ENCODE data around the gene SRPRB.

SRPRB gene

DNA sequence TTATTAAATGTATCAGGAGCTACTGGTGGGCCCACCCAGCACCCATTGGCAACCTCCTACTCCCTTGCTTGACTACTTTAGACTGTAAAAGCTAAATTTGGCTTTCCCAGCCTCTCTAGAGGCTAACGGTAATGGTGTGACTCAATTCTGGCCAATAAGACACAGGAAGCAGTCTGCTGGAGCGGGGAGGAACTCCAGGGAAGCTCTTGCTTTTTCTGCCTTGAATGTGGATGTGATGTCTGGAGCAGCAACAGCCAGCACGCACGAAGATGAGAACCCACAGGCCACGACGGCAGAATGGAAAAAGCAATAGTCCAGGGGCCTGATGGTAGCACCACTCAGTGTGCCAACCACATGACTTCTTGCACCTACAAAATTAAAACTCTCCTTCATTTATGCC lies 50.2 kb downstream of the SRPRB start:
- Histone ChIP-seq H3K4me1 (ENCODE audit: control insufficient read depth, insufficient read depth, low read length) (no peaks in the 10 kb centered on the region), H3K4me3 (ENCODE audit: low read length) (no peak overlapping the region), H3K9me3 (ENCODE audit: control insufficient read depth, low read length) (no peaks in the 10 kb centered on the region), H3K9ac (ENCODE audit: low read length) (no peak overlapping the region), H3K27me3 (ENCODE audit: control insufficient read depth, insufficient read depth, low read length) (no peaks in the 10 kb centered on the region), H3K36me3 (ENCODE audit: control insufficient read depth, insufficient read depth, low read length) (no peaks in the 10 kb centered on the region)

DNA sequence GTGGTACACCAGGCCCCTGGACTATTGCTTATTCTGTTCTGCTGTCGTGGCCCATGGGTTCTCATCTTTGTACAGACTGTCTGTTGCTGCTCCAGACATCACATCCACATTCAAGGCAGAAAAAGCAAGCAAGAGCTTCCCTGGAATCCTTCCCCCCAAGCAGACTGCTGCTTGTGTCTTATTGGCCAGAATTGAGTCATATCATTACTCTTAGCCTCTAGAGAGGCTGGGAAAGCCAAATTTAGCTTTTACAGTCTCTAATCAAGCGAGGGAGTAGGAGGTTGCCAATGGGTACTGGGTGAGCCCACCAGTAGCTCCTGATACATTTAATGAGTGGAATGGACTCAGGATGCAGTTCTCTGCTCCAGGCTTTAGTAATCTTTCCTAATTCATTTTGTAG lies 50.7 kb downstream of the SRPRB start:
- no peaks in the 10 kb centered on the region for H3K4me1 ChIP-seq (ENCODE audit: control insufficient read depth, insufficient read depth, low read length)
- H3K9me3 ChIP-seq (ENCODE audit: control insufficient read depth, low read length) = no peaks in the 10 kb centered on the region
- no peak overlapping the region for H3K4me3 ChIP-seq (ENCODE audit: low read length)
- no peaks in the 10 kb centered on the region for H3K27me3 ChIP-seq (ENCODE audit: control insufficient read depth, insufficient read depth, low read length)
- H3K9ac ChIP-seq (ENCODE audit: low read length) = no peak overlapping the region
- H3K36me3 ChIP-seq (ENCODE audit: control insufficient read depth, insufficient read depth, low read length) = no peaks in the 10 kb centered on the region

- no peaks in the 10 kb centered on the region for H3K4me1 ChIP-seq (ENCODE audit: control insufficient read depth, insufficient read depth, low read length)
- no peak overlapping the region for H3K4me3 ChIP-seq (ENCODE audit: low read length)
- no peaks in the 10 kb centered on the region for H3K9me3 ChIP-seq (ENCODE audit: control insufficient read depth, low read length)
- no peak overlapping the region for H3K9ac ChIP-seq (ENCODE audit: low read length)
- H3K36me3 ChIP-seq (ENCODE audit: control insufficient read depth, insufficient read depth, low read length) = no peaks in the 10 kb centered on the region
- H3K27me3 ChIP-seq (ENCODE audit: control insufficient read depth, insufficient read depth, low read length) = no peaks in the 10 kb centered on the region
Measured at GRCh38 chr3:133857767-133858166, 52.2 kb downstream of the SRPRB start.

DNA sequence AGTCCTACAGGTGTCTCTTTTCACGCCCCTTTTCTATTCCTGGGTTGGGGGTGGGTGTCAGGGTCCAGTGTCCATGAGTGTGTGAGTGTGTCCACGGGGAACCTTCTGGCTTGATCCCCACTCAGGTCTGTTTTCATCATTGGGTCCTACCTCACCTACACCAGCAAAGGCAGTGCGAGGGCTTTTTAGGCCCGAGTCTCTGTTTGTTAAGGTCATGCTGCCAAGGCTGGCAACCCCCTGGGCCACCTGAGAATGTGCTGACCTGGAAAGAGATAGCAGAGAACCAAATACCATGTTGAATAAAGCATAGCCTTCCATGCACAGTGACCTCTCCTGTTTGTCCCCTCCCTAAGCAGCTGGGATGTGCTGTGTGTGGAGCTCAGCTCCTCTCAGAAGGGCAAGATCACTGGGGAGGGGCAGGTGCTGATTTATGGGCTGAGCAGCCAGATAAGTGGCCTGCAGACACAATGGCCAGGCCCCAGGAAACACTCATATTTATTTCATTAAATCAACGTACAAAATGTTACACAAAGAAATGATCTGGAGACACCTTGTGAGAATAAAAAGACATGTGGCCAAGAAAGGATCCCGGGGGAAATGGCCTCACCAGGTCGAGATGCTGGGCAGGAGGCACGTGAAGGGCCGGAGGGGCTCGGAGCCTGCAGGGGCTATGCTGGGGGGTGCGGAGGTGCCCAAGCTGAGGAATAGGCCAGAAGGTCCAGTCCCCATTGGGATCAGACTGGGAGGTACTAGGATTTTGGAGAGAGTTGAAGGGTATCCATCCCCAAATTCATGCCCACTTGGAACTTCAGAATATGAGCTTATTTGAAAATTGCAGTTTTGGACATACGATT lies 54.0 kb downstream of the SRPRB start:
- H3K9ac ChIP-seq (ENCODE audit: low read length) = no peak overlapping the region
- H3K36me3 ChIP-seq (ENCODE audit: control insufficient read depth, insufficient read depth, low read length) = no peaks in the 10 kb centered on the region
- H3K4me1 ChIP-seq (ENCODE audit: control insufficient read depth, insufficient read depth, low read length) = no peaks in the 10 kb centered on the region
- no peaks in the 10 kb centered on the region for H3K9me3 ChIP-seq (ENCODE audit: control insufficient read depth, low read length)
- H3K27me3 ChIP-seq (ENCODE audit: control insufficient read depth, insufficient read depth, low read length) = no peaks in the 10 kb centered on the region
- no peak overlapping the region for H3K4me3 ChIP-seq (ENCODE audit: low read length)

DNA sequence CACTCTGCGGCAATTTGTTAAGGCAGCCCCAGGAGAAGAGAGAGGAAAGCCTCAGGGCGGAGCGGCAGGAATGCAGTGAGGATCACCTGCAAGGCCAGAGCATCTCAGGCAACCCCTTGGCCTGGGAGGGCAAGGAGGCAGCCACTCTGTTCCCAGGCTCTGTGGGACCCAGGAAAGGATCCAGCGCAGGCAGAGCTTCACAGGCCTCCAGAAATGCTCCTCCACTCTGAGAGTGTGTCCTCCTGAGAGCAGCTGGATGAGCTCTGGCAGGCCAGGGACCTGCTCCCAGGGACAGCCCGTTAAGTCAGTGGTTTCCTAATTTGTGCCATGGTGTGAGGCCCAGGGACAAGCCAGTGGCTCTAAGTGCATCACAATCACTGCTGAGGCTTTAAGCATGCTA lies 54.9 kb downstream of the SRPRB start:
- H3K36me3 ChIP-seq (ENCODE audit: control insufficient read depth, insufficient read depth, low read length) = no peaks in the 10 kb centered on the region
- no peaks in the 10 kb centered on the region for H3K9me3 ChIP-seq (ENCODE audit: control insufficient read depth, low read length)
- no peak overlapping the region for H3K4me3 ChIP-seq (ENCODE audit: low read length)
- no peak overlapping the region for H3K9ac ChIP-seq (ENCODE audit: low read length)
- no peaks in the 10 kb centered on the region for H3K4me1 ChIP-seq (ENCODE audit: control insufficient read depth, insufficient read depth, low read length)
- H3K27me3 ChIP-seq (ENCODE audit: control insufficient read depth, insufficient read depth, low read length) = no peaks in the 10 kb centered on the region

- Histone ChIP-seq H3K9ac (ENCODE audit: low read length) (no peak overlapping the region), H3K4me3 (ENCODE audit: low read length) (no peak overlapping the region), H3K36me3 (ENCODE audit: control insufficient read depth, insufficient read depth, low read length) (no peaks in the 10 kb centered on the region), H3K9me3 (ENCODE audit: control insufficient read depth, low read length) (no peaks in the 10 kb centered on the region), H3K27me3 (ENCODE audit: control insufficient read depth, insufficient read depth, low read length) (no peaks in the 10 kb centered on the region), H3K4me1 (ENCODE audit: control insufficient read depth, insufficient read depth, low read length) (no peaks in the 10 kb centered on the region)
Measured at GRCh38 chr3:133862161-133862560, 56.5 kb downstream of the SRPRB start.

GRCh38 chr3:133863911-133864310 lies 58.3 kb downstream of the SRPRB start:
- Histone ChIP-seq H3K9ac (ENCODE audit: low read length) (no peak overlapping the region), H3K4me1 (ENCODE audit: control insufficient read depth, insufficient read depth, low read length) (no peaks in the 10 kb centered on the region), H3K4me3 (ENCODE audit: low read length) (no peak overlapping the region)

GRCh38 chr3:133864616-133865015 lies 59.0 kb downstream of the SRPRB start:
- Histone ChIP-seq H3K4me3 (ENCODE audit: low read length) (no peak overlapping the region), H3K36me3 (ENCODE audit: control insufficient read depth, insufficient read depth, low read length) (no peaks in the 10 kb centered on the region), H3K4me1 (ENCODE audit: control insufficient read depth, insufficient read depth, low read length) (no peaks in the 10 kb centered on the region), H3K9me3 (ENCODE audit: control insufficient read depth, low read length) (no peaks in the 10 kb centered on the region), H3K27me3 (ENCODE audit: control insufficient read depth, insufficient read depth, low read length) (no peaks in the 10 kb centered on the region), H3K9ac (ENCODE audit: low read length) (no peak overlapping the region)

More at GRCh38 chr3:133863911-133864310, 58.3 kb downstream of the SRPRB start:
- Histone ChIP-seq H3K27me3 (ENCODE audit: control insufficient read depth, insufficient read depth, low read length) (no peaks in the 10 kb centered on the region), H3K36me3 (ENCODE audit: control insufficient read depth, insufficient read depth, low read length) (no peaks in the 10 kb centered on the region), H3K9me3 (ENCODE audit: control insufficient read depth, low read length) (no peaks in the 10 kb centered on the region)

DNA sequence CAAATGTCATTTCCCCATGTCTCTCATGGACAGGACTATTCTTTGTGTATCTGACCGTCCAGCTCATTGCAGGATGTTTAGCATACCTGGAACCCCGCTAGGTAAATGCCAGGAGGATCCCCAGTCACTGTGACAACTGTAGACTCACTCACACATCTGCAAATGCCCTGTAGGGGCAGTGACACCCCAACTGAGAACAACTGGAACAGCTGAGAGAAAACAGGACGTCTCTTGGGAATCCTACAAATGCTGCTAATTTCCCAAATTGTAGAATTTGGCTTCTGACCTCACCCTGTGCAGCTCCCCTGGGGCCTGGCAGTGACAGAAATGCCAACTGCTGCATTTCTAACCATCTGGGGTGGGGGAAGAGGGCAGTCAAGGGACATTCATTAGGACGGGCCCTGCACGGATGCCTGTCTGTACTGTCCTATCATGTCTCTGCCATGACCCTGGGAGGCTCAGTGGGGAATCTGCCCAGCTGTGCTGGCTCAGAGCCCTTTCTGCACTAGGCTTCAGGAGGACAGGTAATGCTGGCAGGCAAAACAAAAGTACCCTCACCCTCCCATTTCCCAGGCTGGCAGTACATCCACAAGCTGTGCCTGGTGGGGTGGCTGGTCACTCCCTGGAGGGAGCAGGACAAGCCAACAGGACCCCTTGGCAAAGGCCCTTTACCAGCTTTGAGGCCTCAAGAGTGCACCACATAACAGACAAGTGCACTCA lies 59.7 kb downstream of the SRPRB start:
- no peaks in the 10 kb centered on the region for H3K36me3 ChIP-seq (ENCODE audit: control insufficient read depth, insufficient read depth, low read length)
- no peaks in the 10 kb centered on the region for H3K4me1 ChIP-seq (ENCODE audit: control insufficient read depth, insufficient read depth, low read length)
- peaks cover 2% of the 10 kb centered on the region for H3K27me3 ChIP-seq (ENCODE audit: control insufficient read depth, insufficient read depth, low read length)
- no peak overlapping the region for H3K4me3 ChIP-seq (ENCODE audit: low read length)
- H3K9me3 ChIP-seq (ENCODE audit: control insufficient read depth, low read length) = no peaks in the 10 kb centered on the region
- no peak overlapping the region for H3K9ac ChIP-seq (ENCODE audit: low read length)

DNA sequence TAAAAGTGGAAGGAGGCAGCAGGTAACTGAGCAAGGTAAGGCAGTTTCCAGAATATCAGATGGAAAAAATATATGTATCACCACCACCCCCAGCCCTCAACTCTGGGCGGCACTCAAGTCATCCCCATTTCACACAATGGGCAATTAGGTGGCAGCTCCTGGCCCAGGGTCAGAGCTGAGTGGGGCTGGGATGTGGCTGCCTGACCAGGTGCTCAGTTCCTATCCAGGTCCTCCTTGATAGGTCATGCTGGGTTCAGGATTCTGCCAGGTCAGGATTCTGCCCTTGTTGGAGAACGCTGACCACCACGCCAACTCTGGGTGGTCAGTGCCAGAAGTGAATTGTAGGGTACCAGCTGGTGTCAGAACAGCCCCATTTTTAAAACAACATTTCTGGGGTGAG lies 60.5 kb downstream of the SRPRB start:
- no peak overlapping the region for H3K9ac ChIP-seq (ENCODE audit: low read length)
- no peaks in the 10 kb centered on the region for H3K36me3 ChIP-seq (ENCODE audit: control insufficient read depth, insufficient read depth, low read length)
- H3K27me3 ChIP-seq (ENCODE audit: control insufficient read depth, insufficient read depth, low read length) = peaks cover 3% of the 10 kb centered on the region
- H3K4me3 ChIP-seq (ENCODE audit: low read length) = no peak overlapping the region
- H3K4me1 ChIP-seq (ENCODE audit: control insufficient read depth, insufficient read depth, low read length) = no peaks in the 10 kb centered on the region
- H3K9me3 ChIP-seq (ENCODE audit: control insufficient read depth, low read length) = no peaks in the 10 kb centered on the region

- no peaks in the 10 kb centered on the region for H3K4me1 ChIP-seq (ENCODE audit: control insufficient read depth, insufficient read depth, low read length)
- no peak overlapping the region for H3K9ac ChIP-seq (ENCODE audit: low read length)
- no peaks in the 10 kb centered on the region for H3K9me3 ChIP-seq (ENCODE audit: control insufficient read depth, low read length)
- peaks cover 3% of the 10 kb centered on the region for H3K27me3 ChIP-seq (ENCODE audit: control insufficient read depth, insufficient read depth, low read length)
- no peak overlapping the region for H3K4me3 ChIP-seq (ENCODE audit: low read length)
- no peaks in the 10 kb centered on the region for H3K36me3 ChIP-seq (ENCODE audit: control insufficient read depth, insufficient read depth, low read length)
Measured at GRCh38 chr3:133868186-133868585, 62.6 kb downstream of the SRPRB start.

DNA sequence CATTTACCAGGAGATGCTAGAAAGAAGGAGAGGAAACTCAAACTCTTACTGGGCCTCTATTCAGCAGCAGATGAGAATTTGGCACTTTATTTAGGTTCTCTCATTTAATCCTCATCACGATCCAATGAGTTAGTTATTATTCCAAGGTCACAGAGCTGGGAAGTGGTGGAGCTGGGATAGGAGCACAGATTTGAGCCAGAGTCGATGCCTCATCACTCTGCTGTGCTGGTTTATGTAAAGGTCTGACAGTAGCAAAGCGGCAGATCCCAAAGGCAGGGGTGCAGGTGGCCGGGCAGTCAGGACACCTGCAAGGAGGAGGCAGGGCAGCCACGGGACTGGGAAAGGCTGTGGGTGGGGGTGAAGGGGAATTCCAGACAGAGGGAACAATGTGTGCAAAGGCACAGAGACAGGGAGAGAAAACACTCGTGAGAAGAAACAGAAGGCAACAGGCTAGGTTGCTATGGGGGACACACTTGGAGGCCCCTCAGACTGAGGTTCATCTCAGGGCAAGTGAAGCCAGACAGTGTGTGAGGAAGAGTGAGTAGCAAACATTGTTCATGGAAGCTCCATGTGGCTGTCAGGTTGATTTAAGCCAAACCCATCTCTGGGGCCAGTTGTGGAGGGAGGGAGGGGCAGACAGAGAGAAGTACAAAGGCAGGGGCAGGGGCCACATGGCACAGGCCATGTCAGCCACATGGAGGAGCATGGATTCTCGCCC lies 63.3 kb downstream of the SRPRB start:
- no peaks in the 10 kb centered on the region for H3K4me1 ChIP-seq (ENCODE audit: control insufficient read depth, insufficient read depth, low read length)
- H3K9ac ChIP-seq (ENCODE audit: low read length) = no peak overlapping the region
- H3K27me3 ChIP-seq (ENCODE audit: control insufficient read depth, insufficient read depth, low read length) = peaks cover 3% of the 10 kb centered on the region
- H3K4me3 ChIP-seq (ENCODE audit: low read length) = no peak overlapping the region
- no peaks in the 10 kb centered on the region for H3K36me3 ChIP-seq (ENCODE audit: control insufficient read depth, insufficient read depth, low read length)
- H3K9me3 ChIP-seq (ENCODE audit: control insufficient read depth, low read length) = no peaks in the 10 kb centered on the region
